ENCODE results near the gene MYO15A.

The MYO15A gene

DNA sequence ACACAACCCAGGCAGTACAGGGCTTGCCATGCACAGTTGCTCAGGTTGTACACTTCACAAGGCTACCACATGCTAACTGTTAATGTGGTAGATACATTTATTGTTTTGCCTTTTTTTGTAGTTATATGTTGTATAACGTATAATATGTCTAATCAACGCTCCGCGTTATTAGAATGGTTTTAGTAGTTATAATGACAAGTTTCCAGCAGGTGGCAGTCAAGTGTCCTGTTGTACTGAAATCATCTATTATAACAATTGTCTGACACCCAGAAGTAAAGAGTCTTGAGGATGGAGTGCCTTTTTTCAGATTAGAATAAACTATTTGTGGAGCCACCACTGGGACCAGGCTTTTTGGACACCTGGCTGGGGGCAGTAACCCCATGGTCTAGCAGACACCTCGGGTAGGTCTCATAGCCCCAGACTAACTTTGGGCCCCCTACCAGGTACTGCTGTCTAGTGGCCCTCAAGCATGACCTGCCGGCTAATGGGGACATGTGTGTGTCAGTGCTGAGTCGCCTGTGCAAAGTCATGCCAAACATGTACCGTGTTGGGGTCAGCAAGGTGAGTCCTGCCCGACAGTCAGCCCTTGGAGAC is 32.8 kb downstream of the MYO15A start:
- TF ChIP-seq ZFX (IDR thresholded peaks at IDR 0.05; ENCODE audit: borderline replicate concordance), result no peak
- TF ChIP-seq, protein P1, sequence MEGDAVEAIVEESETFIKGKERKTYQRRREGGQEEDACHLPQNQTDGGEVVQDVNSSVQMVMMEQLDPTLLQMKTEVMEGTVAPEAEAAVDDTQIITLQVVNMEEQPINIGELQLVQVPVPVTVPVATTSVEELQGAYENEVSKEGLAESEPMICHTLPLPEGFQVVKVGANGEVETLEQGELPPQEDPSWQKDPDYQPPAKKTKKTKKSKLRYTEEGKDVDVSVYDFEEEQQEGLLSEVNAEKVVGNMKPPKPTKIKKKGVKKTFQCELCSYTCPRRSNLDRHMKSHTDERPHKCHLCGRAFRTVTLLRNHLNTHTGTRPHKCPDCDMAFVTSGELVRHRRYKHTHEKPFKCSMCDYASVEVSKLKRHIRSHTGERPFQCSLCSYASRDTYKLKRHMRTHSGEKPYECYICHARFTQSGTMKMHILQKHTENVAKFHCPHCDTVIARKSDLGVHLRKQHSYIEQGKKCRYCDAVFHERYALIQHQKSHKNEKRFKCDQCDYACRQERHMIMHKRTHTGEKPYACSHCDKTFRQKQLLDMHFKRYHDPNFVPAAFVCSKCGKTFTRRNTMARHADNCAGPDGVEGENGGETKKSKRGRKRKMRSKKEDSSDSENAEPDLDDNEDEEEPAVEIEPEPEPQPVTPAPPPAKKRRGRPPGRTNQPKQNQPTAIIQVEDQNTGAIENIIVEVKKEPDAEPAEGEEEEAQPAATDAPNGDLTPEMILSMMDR (IDR thresholded peaks at IDR 0.05), result peak; percentile 84
- H3K27ac ChIP-seq, result no peak overlapping the region

DNA sequence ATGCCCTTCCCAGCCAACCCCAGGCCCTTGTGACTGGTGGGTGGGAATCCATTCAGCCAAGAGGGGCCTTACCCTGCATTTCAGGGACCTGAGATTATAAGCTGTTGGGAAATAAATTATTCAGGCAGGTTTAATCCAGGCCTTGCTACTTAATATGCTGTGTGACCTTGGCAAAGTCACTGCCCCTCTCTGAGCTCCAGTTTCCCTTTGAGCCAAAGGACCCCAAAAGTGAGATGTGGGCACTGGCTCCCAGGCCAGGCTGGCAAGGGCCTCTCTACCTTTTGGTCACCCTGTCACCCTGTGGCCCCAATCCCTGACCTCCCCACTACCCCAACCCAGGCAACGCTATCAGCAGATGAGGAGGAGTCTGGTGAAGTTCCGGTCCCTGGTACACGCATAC is 33.9 kb downstream of the MYO15A start:
- no peak overlapping the region for H3K27ac ChIP-seq
- TF ChIP-seq ZFX (IDR thresholded peaks at IDR 0.05; ENCODE audit: borderline replicate concordance), result no peak
- TF ChIP-seq, protein P1 (IDR thresholded peaks at IDR 0.05), result no peak

DNA sequence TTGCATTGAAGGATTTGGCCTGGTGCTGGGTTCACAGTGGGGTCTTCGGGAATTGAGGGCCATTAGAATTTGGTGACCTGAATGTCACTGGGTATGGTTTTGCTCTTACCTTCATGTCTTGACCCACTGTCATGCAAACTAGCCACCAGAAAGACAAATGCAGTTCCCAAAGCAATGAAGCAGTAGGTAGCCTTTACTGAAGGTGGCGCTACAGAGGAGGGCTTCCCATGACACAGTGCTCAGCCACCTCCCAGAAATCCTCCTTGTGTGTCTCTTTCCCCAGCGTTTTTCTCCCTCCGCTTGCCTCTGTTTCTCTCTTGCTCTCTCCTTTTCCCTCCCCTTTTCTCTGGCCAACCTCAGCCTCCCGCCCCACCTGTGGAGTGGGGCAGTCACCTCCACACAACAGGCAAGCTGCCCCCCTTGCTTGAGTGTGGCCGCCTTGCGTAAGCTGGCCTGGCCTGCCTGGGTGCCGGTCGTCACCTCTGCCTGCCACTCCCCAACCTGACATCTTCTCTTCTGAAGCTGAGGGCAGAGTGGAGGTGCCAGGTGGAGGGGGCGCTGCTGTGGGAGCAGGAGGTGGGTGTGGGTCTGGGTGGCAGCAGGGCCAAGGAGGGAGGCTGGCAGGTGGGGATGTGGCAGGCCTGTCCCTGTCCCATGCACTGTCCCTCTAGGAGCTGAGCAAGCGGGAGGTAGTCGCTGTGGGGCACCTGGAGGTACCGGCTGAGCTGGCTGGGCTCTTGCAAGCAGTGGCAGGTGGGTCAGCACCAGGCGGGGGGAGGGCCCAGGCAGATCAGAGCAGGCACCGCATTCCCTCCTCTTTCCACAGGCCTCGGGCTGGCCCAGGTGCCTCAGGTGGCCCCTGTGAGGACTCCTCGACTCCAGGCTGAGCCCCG is 34.7 kb downstream of the MYO15A start:
- H3K27ac ChIP-seq, result no peak overlapping the region
- TF ChIP-seq, protein P1 (IDR thresholded peaks at IDR 0.05), result peak; percentile 66
- TF ChIP-seq ZFX (IDR thresholded peaks at IDR 0.05; ENCODE audit: borderline replicate concordance), result no peak

DNA sequence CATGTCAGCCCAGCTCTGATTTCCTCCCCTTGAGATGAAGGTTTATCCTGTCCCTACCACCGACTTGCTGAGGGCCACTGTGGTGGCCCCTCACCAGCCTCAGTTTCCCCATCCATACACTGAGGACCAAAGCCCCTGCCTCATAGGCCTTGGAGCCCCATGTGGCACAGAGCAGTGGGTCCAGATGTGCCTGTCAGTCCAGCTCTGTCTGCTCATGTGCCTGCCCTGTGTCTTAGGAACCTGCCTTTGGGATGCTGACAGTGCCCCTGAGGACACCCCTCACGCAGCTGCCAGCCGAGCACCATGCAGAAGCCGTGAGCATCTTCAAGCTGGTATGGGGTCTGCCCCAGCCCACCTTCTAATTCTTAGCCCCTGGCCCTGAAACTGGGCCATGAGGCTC is 35.7 kb downstream of the MYO15A start:
- no peak for TF ChIP-seq ZFX (IDR thresholded peaks at IDR 0.05; ENCODE audit: borderline replicate concordance)

DNA sequence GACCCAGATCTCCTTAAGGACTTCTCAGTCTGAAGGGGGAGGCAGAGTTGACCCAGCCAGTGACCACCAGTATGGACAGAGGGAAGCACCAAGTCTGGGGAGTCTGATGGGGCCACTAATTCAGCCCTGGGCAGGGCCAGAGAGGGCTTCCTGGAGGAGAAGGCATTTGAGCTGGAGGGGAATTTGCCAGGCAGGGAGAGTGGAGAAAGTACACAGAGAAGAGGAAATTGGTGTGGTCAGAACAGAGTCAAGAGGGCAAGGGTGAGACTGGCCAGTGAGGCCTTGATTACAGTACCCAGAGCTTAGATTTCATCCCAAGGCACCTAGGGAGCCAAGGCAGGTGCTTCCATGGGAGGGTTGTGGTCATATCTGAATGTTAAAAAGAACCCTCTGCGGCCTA is 36.3 kb downstream of the MYO15A start:
- TF ChIP-seq, protein P1 (IDR thresholded peaks at IDR 0.05), result no peak
- no peak for TF ChIP-seq ZFX (IDR thresholded peaks at IDR 0.05; ENCODE audit: borderline replicate concordance)
- H3K27ac ChIP-seq, result no peak overlapping the region

More for the DNA sequence above, 35.7 kb downstream of the MYO15A start:
- H3K27ac ChIP-seq, result no peak overlapping the region

DNA sequence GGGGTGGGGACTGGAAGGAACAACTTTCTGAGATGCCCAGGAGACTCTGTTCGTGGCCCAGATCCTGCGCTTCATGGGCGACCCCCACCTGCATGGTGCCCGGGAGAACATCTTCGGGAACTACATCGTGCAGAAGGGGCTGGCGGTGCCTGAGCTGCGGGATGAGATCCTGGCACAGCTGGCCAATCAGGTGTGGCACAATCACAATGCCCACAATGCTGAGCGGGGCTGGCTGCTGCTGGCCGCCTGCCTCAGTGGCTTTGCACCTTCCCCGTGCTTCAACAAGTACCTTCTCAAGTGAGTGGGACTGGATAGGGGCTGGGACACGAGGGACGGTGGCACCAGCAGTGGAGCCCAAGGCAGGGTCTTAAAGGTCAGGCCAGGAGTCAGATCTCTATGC is 37.3 kb downstream of the MYO15A start:
- TF ChIP-seq, protein P1 (IDR thresholded peaks at IDR 0.05), result no peak
- TF ChIP-seq ZFX (IDR thresholded peaks at IDR 0.05; ENCODE audit: borderline replicate concordance), result no peak
- H3K27ac ChIP-seq, result no peak overlapping the region

DNA sequence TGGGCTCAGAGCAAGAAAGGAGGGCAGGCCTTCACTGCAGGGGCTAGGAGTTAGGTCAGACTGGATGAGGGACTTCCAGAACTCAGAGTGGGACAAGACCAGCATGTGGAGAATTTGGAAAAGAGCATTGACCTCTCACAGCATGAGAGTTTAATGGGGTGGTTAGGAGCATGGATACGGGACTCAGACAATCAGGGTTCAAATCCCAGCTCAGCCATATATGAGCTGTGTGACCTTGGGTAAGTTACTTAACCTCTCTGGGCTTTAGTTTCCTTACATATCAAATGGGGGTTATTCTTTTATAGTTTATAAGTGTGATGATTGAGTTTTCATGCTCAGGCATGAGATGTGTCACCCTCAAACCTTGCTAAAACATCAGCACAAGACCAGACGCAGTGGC is 37.7 kb downstream of the MYO15A start:
- H3K27ac ChIP-seq, result no peak overlapping the region
- no peak for TF ChIP-seq ZFX (IDR thresholded peaks at IDR 0.05; ENCODE audit: borderline replicate concordance)
- TF ChIP-seq, protein P1 (IDR thresholded peaks at IDR 0.05), result no peak

Data from 22Rv1 (cell line).